ENCODE data around the gene RERG. TPM values are rescaled to one million over a fixed set of nuclear protein-coding genes. Genes with fewer than 3 reads are reported as not detected.

The RERG gene
- total RNA-seq, 1 experiment from 2014 or later, result not detected

DNA sequence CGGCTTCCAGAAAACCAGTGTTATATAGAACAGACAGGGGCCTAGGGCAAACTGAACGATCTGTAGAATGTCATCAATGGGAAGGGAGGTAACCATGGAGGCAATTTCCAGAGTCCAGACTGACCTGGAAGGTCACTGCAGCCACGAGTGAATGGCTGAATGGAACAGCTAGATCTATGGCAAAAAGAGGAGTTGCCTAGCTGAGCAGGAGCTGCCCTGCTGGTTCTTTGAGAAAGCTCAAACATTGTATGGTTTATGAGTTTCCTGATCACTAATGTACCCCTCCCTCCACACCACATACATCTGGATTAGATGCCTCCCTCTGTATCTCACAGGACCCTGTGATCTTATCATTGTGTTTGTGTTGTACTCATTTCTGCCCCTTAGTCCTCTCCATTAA is 1.0 kb upstream of the RERG start:
- BruUV-seq (replicated peaks), result no TSS peak
- Histone ChIP-seq H3K27me3 (ENCODE audit: control insufficient read depth, insufficient read depth, low read length) (peaks cover 2% of the 10 kb centered on the region; the same call in 1 of the 2 replicates), H3K36me3 (ENCODE audit: control insufficient read depth, insufficient read depth, low read length) (no peaks in the 10 kb centered on the region), H3K4me1 (ENCODE audit: control insufficient read depth, insufficient read depth, low read length) (no peaks in the 10 kb centered on the region; the same call in 1 of the 2 replicates), H3K27ac (ENCODE audit: low read length) (no peak overlapping the region), H3K9me3 (ENCODE audit: control insufficient read depth, insufficient read depth, low read depth, low read length) (no peaks in the 10 kb centered on the region), H3K4me3 (ENCODE audit: low read depth in 2 of 2, low read length in 2 of 2) (no peak overlapping the region)
- intact Hi-C loops (cut with micrococcal nuclease; ENCODE audit: unreplicated experiment) (loop anchor here (10.0 kb wide), 1 partner anchor 377 kb away; the partner anchor contains the start of gene ART4), in situ Hi-C loops (cut with HindIII; ENCODE audit: low pct_unique_long_range_greater_than_20kb, low sequenced_read_pairs) (no loop called here)
- ChIA-PET POLR2A (no interaction called here), CTCF (interaction anchor here (0.6 kb wide), 1 partner anchor 53 kb away, joined by 3 read pairs; no protein-coding TSS in a partner anchor)
- ATAC-seq (no peak), DNase-seq (ENCODE audit: low read depth, low spot score) (no peak)
- no peak for TF ChIP-seq TCF7L2 (IDR thresholded peaks at IDR 0.05; ENCODE audit: low read depth, low read length)
- TF ChIP-seq, protein P1, sequence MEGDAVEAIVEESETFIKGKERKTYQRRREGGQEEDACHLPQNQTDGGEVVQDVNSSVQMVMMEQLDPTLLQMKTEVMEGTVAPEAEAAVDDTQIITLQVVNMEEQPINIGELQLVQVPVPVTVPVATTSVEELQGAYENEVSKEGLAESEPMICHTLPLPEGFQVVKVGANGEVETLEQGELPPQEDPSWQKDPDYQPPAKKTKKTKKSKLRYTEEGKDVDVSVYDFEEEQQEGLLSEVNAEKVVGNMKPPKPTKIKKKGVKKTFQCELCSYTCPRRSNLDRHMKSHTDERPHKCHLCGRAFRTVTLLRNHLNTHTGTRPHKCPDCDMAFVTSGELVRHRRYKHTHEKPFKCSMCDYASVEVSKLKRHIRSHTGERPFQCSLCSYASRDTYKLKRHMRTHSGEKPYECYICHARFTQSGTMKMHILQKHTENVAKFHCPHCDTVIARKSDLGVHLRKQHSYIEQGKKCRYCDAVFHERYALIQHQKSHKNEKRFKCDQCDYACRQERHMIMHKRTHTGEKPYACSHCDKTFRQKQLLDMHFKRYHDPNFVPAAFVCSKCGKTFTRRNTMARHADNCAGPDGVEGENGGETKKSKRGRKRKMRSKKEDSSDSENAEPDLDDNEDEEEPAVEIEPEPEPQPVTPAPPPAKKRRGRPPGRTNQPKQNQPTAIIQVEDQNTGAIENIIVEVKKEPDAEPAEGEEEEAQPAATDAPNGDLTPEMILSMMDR (IDR thresholded peaks at IDR 0.05), result no peak
- no peak for TF ChIP-seq SIN3A (IDR thresholded peaks at IDR 0.05; ENCODE audit: borderline replicate concordance, insufficient read depth, low read depth, low read length)

DNA sequence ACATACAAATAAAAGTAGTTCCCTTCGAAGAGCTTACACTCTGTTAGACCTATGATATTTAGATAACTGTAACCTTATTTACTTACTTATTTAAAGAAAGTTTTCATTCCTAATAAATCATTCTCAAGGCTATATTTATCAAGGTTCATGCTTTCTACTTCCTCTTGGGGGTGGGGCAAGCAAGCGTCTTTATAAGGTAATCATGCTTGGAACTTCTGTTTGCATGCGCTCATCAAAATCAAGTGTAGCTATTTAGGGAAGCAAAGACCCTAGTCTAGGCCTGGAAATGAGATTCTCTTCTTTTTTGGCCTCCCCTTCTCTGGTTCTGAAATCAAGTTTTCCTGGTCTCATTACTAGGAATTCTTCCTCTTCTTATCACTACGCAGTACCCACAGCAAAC is 766 bp downstream of the RERG start:
- in situ Hi-C loops (cut with HindIII; ENCODE audit: low pct_unique_long_range_greater_than_20kb, low sequenced_read_pairs) (no loop called here), intact Hi-C loops (cut with micrococcal nuclease; ENCODE audit: unreplicated experiment) (loop anchor here (2.0 to 10.0 kb wide), 2 partner anchors 70 to 376 kb away; partner anchors contain the start of gene ART4)
- H3K27me3 ChIP-seq (ENCODE audit: control insufficient read depth, insufficient read depth, low read length), result peaks cover 2% of the 10 kb centered on the region; the same call in 1 of the 2 replicates
- CTCF ChIA-PET, result no interaction called here
- DNase-seq (ENCODE audit: low read depth, low spot score) (no peak), ATAC-seq (no peak)
- no peaks in the 10 kb centered on the region; the same call in 1 of the 2 replicates for H3K4me1 ChIP-seq (ENCODE audit: control insufficient read depth, insufficient read depth, low read length)
- BruUV-seq (replicated peaks), result no TSS peak
- H3K4me3 ChIP-seq (ENCODE audit: low read depth in 2 of 2, low read length in 2 of 2), result no peak overlapping the region
- no peaks in the 10 kb centered on the region for H3K9me3 ChIP-seq (ENCODE audit: control insufficient read depth, insufficient read depth, low read depth, low read length)
- H3K27ac ChIP-seq (ENCODE audit: low read length), result no peak overlapping the region
- no peaks in the 10 kb centered on the region for H3K36me3 ChIP-seq (ENCODE audit: control insufficient read depth, insufficient read depth, low read length)
- TF ChIP-seq, protein P1 (IDR thresholded peaks at IDR 0.05), result no peak
- TF ChIP-seq, protein P2, sequence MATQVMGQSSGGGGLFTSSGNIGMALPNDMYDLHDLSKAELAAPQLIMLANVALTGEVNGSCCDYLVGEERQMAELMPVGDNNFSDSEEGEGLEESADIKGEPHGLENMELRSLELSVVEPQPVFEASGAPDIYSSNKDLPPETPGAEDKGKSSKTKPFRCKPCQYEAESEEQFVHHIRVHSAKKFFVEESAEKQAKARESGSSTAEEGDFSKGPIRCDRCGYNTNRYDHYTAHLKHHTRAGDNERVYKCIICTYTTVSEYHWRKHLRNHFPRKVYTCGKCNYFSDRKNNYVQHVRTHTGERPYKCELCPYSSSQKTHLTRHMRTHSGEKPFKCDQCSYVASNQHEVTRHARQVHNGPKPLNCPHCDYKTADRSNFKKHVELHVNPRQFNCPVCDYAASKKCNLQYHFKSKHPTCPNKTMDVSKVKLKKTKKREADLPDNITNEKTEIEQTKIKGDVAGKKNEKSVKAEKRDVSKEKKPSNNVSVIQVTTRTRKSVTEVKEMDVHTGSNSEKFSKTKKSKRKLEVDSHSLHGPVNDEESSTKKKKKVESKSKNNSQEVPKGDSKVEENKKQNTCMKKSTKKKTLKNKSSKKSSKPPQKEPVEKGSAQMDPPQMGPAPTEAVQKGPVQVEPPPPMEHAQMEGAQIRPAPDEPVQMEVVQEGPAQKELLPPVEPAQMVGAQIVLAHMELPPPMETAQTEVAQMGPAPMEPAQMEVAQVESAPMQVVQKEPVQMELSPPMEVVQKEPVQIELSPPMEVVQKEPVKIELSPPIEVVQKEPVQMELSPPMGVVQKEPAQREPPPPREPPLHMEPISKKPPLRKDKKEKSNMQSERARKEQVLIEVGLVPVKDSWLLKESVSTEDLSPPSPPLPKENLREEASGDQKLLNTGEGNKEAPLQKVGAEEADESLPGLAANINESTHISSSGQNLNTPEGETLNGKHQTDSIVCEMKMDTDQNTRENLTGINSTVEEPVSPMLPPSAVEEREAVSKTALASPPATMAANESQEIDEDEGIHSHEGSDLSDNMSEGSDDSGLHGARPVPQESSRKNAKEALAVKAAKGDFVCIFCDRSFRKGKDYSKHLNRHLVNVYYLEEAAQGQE (IDR thresholded peaks at IDR 0.05; ENCODE audit: insufficient read depth in 1 of 2, low read depth in 2 of 2, low read length in 1 of 2), result no peak
- TF ChIP-seq POLR2AphosphoS5 (IDR thresholded peaks at IDR 0.05; ENCODE audit: low read depth, low read length) (no peak), TCF7L2 (IDR thresholded peaks at IDR 0.05; ENCODE audit: low read depth, low read length) (no peak), SIN3A (IDR thresholded peaks at IDR 0.05; ENCODE audit: borderline replicate concordance, insufficient read depth, low read depth, low read length) (no peak)
- POLR2A ChIA-PET, result no interaction called here

All from Panc1 (cell line).